ENCODE measurements around the gene NDUFS6.
A peak's percentile ranks its signal among the peaks of the same experiment; 100 is the strongest.
"Not testable (repeated sequence)": the region's sequence is repeated elsewhere in the genome, so short reads cannot be mapped to it uniquely, and the experiment has no call there.

Gene NDUFS6

DNA sequence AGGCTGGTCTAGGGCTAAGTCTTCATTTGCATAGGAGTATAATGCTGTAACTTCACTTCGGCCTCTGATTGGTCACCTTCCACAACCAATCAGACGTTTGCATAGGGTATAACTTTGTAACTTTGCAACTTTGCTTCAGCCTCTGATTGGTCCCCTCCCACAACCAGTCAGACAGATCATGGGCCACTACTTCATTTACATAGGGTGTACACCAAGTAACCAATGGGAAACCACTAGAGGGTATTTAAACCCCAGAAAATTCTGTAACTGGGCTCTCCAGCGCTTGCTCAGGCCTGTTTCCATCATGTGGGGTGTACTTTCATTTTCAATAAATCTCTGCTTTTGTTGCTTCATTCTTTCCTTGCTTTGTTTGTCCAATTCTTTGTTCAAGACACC is 11.8 kb upstream of the NDUFS6 start:
- peaks cover 20% of the 10 kb centered on the region for H3K4me1 ChIP-seq (ENCODE audit: control insufficient read depth, insufficient read depth, low read length, poor library complexity, severe bottlenecking)
- peak in 1 of 3 donors; percentile 17 for DNase-seq
- H3K27ac ChIP-seq (ENCODE audit: insufficient read depth, low read length, poor library complexity, severe bottlenecking), result peak overlapping the region; percentile 16
- not testable (repeated sequence) for H3K9me3 ChIP-seq (ENCODE audit: control insufficient read depth, low read length); H3K36me3 ChIP-seq (ENCODE audit: control insufficient read depth, insufficient read depth, low read length); H3K4me3 ChIP-seq (ENCODE audit: insufficient read depth, low read depth, low read length, poor library complexity, severe bottlenecking); H3K27me3 ChIP-seq (replicated peaks; ENCODE audit: control insufficient read depth, insufficient read depth, low read length, poor library complexity, severe bottlenecking)

DNA sequence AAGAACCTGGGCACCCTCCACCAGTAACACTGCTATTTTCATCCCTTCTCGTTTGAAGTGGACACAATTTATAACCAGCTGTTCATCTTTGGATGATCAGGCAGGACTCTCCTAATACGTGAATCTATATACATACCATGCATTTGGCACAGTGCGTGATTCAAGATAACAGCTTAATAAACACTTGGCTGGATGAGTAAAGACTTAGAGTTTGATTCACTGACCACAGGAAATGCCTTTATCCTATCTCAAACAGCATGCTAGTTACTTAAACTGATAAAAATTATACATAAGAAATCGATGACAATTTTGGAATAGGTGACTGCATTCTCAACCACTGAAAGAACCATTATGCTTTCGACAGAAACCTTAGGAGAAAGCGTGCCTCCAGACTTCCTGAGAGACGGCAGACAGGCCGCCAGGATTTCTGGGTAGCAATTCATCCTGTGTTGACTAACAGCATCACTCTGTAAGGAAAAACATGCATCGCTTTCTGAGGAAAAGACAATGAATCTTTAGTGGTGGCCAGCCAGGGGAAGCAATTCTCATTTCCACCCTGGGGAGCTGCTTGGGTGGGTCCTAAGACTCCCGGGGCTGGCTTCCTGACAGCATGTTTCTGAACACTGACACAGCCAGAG is 11.3 kb upstream of the NDUFS6 start:
- H3K4me3 ChIP-seq (ENCODE audit: insufficient read depth, low read depth, low read length, poor library complexity, severe bottlenecking), result no peak overlapping the region
- no peak for DNase-seq
- no peaks in the 10 kb centered on the region for H3K27me3 ChIP-seq (replicated peaks; ENCODE audit: control insufficient read depth, insufficient read depth, low read length, poor library complexity, severe bottlenecking)
- H3K27ac ChIP-seq (ENCODE audit: insufficient read depth, low read length, poor library complexity, severe bottlenecking), result peak overlapping the region; percentile 16
- H3K9me3 ChIP-seq (ENCODE audit: control insufficient read depth, low read length), result no peaks in the 10 kb centered on the region
- H3K36me3 ChIP-seq (ENCODE audit: control insufficient read depth, insufficient read depth, low read length), result no peaks in the 10 kb centered on the region
- peaks cover 20% of the 10 kb centered on the region for H3K4me1 ChIP-seq (ENCODE audit: control insufficient read depth, insufficient read depth, low read length, poor library complexity, severe bottlenecking)

DNA sequence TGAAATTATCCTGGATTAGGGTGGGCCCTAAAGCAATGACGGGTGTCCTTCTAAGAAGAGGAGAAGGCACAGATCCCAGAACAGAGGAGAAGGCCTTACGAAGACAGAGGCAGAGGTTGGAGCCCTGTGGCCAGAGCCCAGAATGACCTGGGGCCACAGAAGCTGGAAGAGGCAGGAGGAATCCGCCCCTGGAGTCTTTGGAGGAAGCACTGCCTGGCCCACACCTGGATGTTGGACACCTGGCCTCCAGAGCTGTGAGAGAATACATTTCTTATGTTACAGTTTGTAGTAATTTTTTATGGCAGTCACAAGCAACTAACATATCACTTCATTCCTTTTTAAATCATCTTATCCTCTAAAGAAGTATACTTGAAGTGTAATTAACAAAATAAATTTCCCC is 10.0 kb upstream of the NDUFS6 start:
- Histone ChIP-seq H3K4me3 (ENCODE audit: insufficient read depth, low read depth, low read length, poor library complexity, severe bottlenecking) (no peak overlapping the region), H3K9me3 (ENCODE audit: control insufficient read depth, low read length) (no peaks in the 10 kb centered on the region), H3K36me3 (ENCODE audit: control insufficient read depth, insufficient read depth, low read length) (no peaks in the 10 kb centered on the region), H3K27ac (ENCODE audit: insufficient read depth, low read length, poor library complexity, severe bottlenecking) (peak overlapping the region; percentile 51), H3K27me3 (replicated peaks; ENCODE audit: control insufficient read depth, insufficient read depth, low read length, poor library complexity, severe bottlenecking) (no peaks in the 10 kb centered on the region), H3K4me1 (ENCODE audit: control insufficient read depth, insufficient read depth, low read length, poor library complexity, severe bottlenecking) (peaks cover 20% of the 10 kb centered on the region)
- DNase-seq, result no peak

DNA sequence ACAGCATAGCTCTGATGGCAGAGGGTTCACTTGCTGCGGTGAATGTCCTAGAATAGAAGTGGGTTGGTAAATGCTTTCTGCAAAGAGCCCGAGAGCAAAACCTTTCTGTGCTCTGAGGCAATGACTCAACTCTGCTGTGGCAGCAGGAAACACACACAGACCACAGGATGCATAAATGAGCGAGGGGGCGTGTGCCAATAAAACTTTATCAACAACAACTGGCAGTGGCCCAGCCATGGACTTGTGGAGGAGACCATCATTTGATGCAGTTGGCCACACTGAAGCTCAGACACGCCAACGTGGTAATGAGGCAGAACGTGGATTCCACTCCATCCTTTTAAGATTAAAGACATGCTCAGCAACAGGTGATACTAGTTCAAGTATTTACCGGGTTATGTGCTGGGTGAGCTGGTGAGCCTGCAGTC is 8.4 kb upstream of the NDUFS6 start:
- Histone ChIP-seq H3K4me3 (ENCODE audit: insufficient read depth, low read depth, low read length, poor library complexity, severe bottlenecking) (peak overlapping the region; percentile 9), H3K27me3 (replicated peaks; ENCODE audit: control insufficient read depth, insufficient read depth, low read length, poor library complexity, severe bottlenecking) (no peaks in the 10 kb centered on the region), H3K36me3 (ENCODE audit: control insufficient read depth, insufficient read depth, low read length) (peaks cover 6% of the 10 kb centered on the region), H3K27ac (ENCODE audit: insufficient read depth, low read length, poor library complexity, severe bottlenecking) (peak overlapping the region; percentile 51), H3K9me3 (ENCODE audit: control insufficient read depth, low read length) (no peaks in the 10 kb centered on the region), H3K4me1 (ENCODE audit: control insufficient read depth, insufficient read depth, low read length, poor library complexity, severe bottlenecking) (peaks cover 20% of the 10 kb centered on the region)
- peak; percentile 59 to 68 (median 60) for DNase-seq

DNA sequence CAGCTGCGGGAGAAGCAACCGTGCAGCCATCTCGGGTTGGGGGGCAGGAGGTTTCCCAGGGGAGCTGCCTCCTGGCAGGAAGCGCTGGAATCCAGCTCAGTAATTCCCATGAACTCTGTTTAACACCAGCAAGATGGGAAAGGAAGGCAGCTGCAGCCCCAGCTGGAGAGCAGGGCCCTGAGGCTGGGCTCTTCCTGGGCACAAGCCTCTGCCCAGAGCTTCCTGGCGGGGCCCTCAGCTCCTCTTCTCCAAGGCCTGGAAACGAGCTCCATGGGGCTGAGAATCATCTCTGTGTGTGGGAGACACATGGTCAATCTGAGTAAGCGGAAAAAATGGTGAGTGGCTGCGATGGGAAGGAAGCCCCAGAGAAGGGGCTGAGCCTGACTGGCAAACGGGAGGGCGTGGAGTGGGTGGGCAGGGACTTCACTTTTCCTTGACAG is 7.9 kb upstream of the NDUFS6 start:
- H3K27ac ChIP-seq (ENCODE audit: insufficient read depth, low read length, poor library complexity, severe bottlenecking), result peak overlapping the region; percentile 51
- H3K4me3 ChIP-seq (ENCODE audit: insufficient read depth, low read depth, low read length, poor library complexity, severe bottlenecking), result peak overlapping the region; percentile 9
- peaks cover 10% of the 10 kb centered on the region for H3K36me3 ChIP-seq (ENCODE audit: control insufficient read depth, insufficient read depth, low read length)
- H3K4me1 ChIP-seq (ENCODE audit: control insufficient read depth, insufficient read depth, low read length, poor library complexity, severe bottlenecking), result peaks cover 20% of the 10 kb centered on the region
- H3K9me3 ChIP-seq (ENCODE audit: control insufficient read depth, low read length), result no peaks in the 10 kb centered on the region
- H3K27me3 ChIP-seq (replicated peaks; ENCODE audit: control insufficient read depth, insufficient read depth, low read length, poor library complexity, severe bottlenecking), result no peaks in the 10 kb centered on the region
- no peak for DNase-seq

DNA sequence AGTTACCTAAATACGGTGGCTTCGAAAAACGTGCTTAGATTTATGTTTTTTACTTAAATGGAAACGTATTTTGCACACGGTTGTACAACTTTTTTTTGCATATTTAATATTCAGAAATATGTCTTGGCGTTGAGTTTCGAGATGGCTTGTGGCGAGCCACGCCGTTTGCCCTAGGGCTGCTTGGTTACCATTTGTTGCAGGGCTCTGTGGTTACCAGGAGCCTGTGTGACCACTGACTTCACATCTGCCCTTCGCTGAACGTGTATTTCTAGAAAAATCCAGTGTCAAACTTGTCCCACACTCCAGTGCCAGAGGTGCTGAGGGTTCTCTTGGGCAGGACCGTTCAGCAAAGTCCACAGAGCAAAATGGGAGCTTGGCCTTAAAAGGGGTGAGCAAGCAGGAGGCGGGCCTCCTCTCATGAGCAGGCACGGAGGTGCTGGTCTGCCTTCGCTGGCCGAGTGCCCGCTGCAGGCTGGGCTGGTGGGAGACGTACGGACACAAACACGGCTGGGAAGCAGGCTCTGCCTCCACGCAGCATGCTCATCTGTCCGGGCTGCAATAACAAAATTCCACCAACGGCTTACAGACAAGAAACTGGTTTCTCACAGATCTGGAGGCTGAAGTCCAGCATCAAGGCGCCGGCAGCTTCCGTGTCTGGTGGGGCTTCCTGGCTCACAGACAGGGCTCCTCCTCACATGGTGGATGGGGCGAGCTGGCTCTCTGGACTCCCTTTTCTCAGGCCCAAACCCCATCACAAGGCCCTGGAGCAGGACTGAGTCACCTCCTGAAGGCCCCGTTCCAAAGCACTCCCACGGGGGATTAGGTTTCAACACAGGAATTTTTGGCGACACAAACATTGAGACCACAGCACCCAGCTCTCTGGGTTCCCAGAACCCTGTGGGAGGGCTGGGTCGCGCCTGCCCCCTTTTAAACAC is 7.0 kb upstream of the NDUFS6 start:
- no peaks in the 10 kb centered on the region for H3K9me3 ChIP-seq (ENCODE audit: control insufficient read depth, low read length)
- H3K27ac ChIP-seq (ENCODE audit: insufficient read depth, low read length, poor library complexity, severe bottlenecking), result peak overlapping the region; percentile 29
- no peak overlapping the region for H3K4me3 ChIP-seq (ENCODE audit: insufficient read depth, low read depth, low read length, poor library complexity, severe bottlenecking)
- H3K36me3 ChIP-seq (ENCODE audit: control insufficient read depth, insufficient read depth, low read length), result peaks cover 10% of the 10 kb centered on the region
- no peak for DNase-seq
- H3K27me3 ChIP-seq (replicated peaks; ENCODE audit: control insufficient read depth, insufficient read depth, low read length, poor library complexity, severe bottlenecking), result no peaks in the 10 kb centered on the region
- peaks cover 27% of the 10 kb centered on the region for H3K4me1 ChIP-seq (ENCODE audit: control insufficient read depth, insufficient read depth, low read length, poor library complexity, severe bottlenecking)

DNA sequence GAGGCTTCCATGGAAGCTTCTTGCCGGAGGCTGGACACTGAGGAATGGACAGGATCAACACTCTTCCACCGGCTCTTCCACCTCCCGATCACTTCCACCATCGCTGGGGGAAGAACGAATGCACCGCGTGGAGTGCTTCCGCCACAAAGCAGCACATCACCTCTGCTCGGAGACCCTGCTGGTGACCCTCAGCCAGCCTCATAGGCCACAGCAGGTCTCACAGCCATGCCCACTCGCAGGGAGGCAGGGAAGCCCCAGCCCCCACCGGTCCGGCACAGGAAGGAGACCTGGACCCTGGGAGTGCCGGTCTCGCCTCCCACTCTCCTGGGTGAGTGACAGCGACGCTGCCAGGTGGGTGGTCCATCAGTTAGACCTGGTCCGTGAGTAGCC is 6.3 kb upstream of the NDUFS6 start:
- H3K27ac ChIP-seq (ENCODE audit: insufficient read depth, low read length, poor library complexity, severe bottlenecking), result no peak overlapping the region
- no peak overlapping the region for H3K4me3 ChIP-seq (ENCODE audit: insufficient read depth, low read depth, low read length, poor library complexity, severe bottlenecking)
- DNase-seq, result no peak
- no peaks in the 10 kb centered on the region for H3K9me3 ChIP-seq (ENCODE audit: control insufficient read depth, low read length)
- H3K27me3 ChIP-seq (replicated peaks; ENCODE audit: control insufficient read depth, insufficient read depth, low read length, poor library complexity, severe bottlenecking), result no peaks in the 10 kb centered on the region
- peaks cover 10% of the 10 kb centered on the region for H3K36me3 ChIP-seq (ENCODE audit: control insufficient read depth, insufficient read depth, low read length)
- H3K4me1 ChIP-seq (ENCODE audit: control insufficient read depth, insufficient read depth, low read length, poor library complexity, severe bottlenecking), result peaks cover 27% of the 10 kb centered on the region

DNA sequence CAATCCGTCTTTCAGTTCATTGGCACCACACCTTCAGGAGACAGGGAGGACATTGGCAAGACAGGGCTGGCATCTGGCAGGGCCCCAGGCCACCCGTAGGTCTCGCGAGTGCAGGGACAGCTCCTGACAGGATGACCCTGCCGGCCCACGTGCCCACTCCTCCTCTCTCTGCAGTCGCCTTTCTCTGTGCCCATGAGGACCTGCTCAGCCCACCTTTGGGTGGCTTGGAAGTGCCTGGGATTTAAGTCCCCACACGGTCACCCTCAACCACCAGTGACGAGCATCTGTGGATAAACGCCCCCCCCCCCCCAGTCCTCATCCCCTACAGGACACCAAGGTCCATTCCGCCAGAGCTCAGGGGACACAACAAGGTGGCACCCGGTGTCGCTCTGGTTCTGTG is 5.7 kb upstream of the NDUFS6 start:
- no peak overlapping the region for H3K4me3 ChIP-seq (ENCODE audit: insufficient read depth, low read depth, low read length, poor library complexity, severe bottlenecking)
- H3K36me3 ChIP-seq (ENCODE audit: control insufficient read depth, insufficient read depth, low read length), result peaks cover 10% of the 10 kb centered on the region
- no peak overlapping the region for H3K27ac ChIP-seq (ENCODE audit: insufficient read depth, low read length, poor library complexity, severe bottlenecking)
- no peak for DNase-seq
- H3K27me3 ChIP-seq (replicated peaks; ENCODE audit: control insufficient read depth, insufficient read depth, low read length, poor library complexity, severe bottlenecking), result no peaks in the 10 kb centered on the region
- H3K9me3 ChIP-seq (ENCODE audit: control insufficient read depth, low read length), result no peaks in the 10 kb centered on the region
- peaks cover 27% of the 10 kb centered on the region for H3K4me1 ChIP-seq (ENCODE audit: control insufficient read depth, insufficient read depth, low read length, poor library complexity, severe bottlenecking)

DNA sequence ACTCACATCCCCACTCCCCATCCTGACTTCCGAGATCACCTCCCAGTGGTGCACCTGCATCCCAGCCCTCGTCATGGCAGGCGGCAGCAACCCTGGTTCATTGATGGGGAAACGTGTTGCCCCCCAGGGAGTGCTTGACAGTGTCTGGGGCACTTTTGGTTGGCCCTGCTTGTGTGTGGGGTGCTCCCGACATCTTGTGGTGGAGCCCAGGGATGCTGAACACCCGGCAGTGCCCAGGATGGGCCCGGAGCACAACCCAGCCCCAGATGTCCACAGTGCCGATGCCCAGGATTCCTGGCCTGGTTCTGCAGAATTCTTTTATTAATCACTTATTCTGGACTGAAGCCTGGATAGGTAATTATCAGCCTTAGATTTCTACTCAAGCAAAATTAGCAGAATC is 5.3 kb upstream of the NDUFS6 start:
- no peak for DNase-seq
- H3K36me3 ChIP-seq (ENCODE audit: control insufficient read depth, insufficient read depth, low read length), result peaks cover 10% of the 10 kb centered on the region
- no peaks in the 10 kb centered on the region for H3K9me3 ChIP-seq (ENCODE audit: control insufficient read depth, low read length)
- no peak overlapping the region for H3K4me3 ChIP-seq (ENCODE audit: insufficient read depth, low read depth, low read length, poor library complexity, severe bottlenecking)
- H3K4me1 ChIP-seq (ENCODE audit: control insufficient read depth, insufficient read depth, low read length, poor library complexity, severe bottlenecking), result peaks cover 27% of the 10 kb centered on the region
- H3K27me3 ChIP-seq (replicated peaks; ENCODE audit: control insufficient read depth, insufficient read depth, low read length, poor library complexity, severe bottlenecking), result no peaks in the 10 kb centered on the region
- H3K27ac ChIP-seq (ENCODE audit: insufficient read depth, low read length, poor library complexity, severe bottlenecking), result no peak overlapping the region
